ENCODE data around the gene PCDHGA3. TPM values are rescaled to one million over a fixed set of nuclear protein-coding genes. Genes with fewer than 3 reads are reported as not detected.

PCDHGA3 gene
- polyA plus RNA-seq, 1 of the 3 experiments (the other 2 are of a cell fraction): 0.33 TPM

- Histone ChIP-seq H3K4me2 (no peak overlapping the region), H3F3A (replicated peaks; ENCODE audit: insufficient read depth) (no peaks in the 10 kb centered on the region), H3K9me3 (no peaks in the 10 kb centered on the region), H3K27me3 (ENCODE audit: insufficient read depth) (no peaks in the 10 kb centered on the region), H3K27ac (ENCODE audit: low read depth in 2 of 2, low read length in 1 of 2) (no peak overlapping the region), H3K4me1 (ENCODE audit: control insufficient read depth in 1 of 2, insufficient read depth in 2 of 2, low read depth in 1 of 2, low read length in 1 of 2) (no peaks in the 10 kb centered on the region), H3K4me3 (ENCODE audit: low read depth in 2 of 2, low read length in 1 of 2) (no peak overlapping the region), H3K79me2 (ENCODE audit: insufficient read depth) (no peaks in the 10 kb centered on the region), H4K20me1 (ENCODE audit: insufficient read depth) (no peaks in the 10 kb centered on the region), H2AFZ (ENCODE audit: low read depth) (no peak overlapping the region), H3K9ac (no peak overlapping the region), H3K9me2 (no peaks in the 10 kb centered on the region), H3K36me3 (replicated peaks in 1 of 2; ENCODE audit: control insufficient read depth in 1 of 2, insufficient read depth in 2 of 2, low read length in 1 of 2) (no peaks in the 10 kb centered on the region)
- 40% methylated on average over 5 of the region's 5 CpGs for WGBS (ENCODE audit: low lambda C conversion rate)
- no peak for TF ChIP-seq MEF2A (IDR thresholded peaks at IDR 0.05; ENCODE audit: borderline replicate concordance, low read depth)
- TF ChIP-seq FOSL2 (IDR thresholded peaks at IDR 0.05; ENCODE audit: borderline replicate concordance, low read depth): no peak
- TF ChIP-seq EP300 (IDR thresholded peaks at IDR 0.05; ENCODE audit: borderline replicate concordance in 1 of 2, low read depth in 1 of 2, low read length in 1 of 2): no peak
- no peak for TF ChIP-seq YY1 (IDR thresholded peaks at IDR 0.05; ENCODE audit: low read depth)
- no peak for TF ChIP-seq TCF12 (IDR thresholded peaks at IDR 0.05)
- no peak for TF ChIP-seq GATA2 (CRISPR knock-in tag; IDR thresholded peaks at IDR 0.05)
- TF ChIP-seq USF1 (IDR thresholded peaks at IDR 0.05; ENCODE audit: borderline replicate concordance, low read depth): no peak
- no peak for TF ChIP-seq USF2 (IDR thresholded peaks at IDR 0.05; ENCODE audit: borderline replicate concordance, low read depth, low read length)
- no peak for TF ChIP-seq FOXJ3 (CRISPR knock-in tag; IDR thresholded peaks at IDR 0.05)
- no peak for TF ChIP-seq MAX (IDR thresholded peaks at IDR 0.05; ENCODE audit: low read depth)
- no peak for TF ChIP-seq GABPA (IDR thresholded peaks at IDR 0.05; ENCODE audit: low read depth)
- no peak for TF ChIP-seq FOXM1 (IDR thresholded peaks at IDR 0.05; ENCODE audit: low read depth)
- TF ChIP-seq SIN3A (IDR thresholded peaks at IDR 0.05; ENCODE audit: borderline replicate concordance, low read depth, low read length): no peak
- no peak for TF ChIP-seq MXI1 (IDR thresholded peaks at IDR 0.05; ENCODE audit: low read depth, low read length)
- TF ChIP-seq IRF3 (IDR thresholded peaks at IDR 0.05; ENCODE audit: low read depth, low read length): no peak
- TF ChIP-seq RCOR1 (IDR thresholded peaks at IDR 0.05; ENCODE audit: low read length): no peak
- no peak for TF ChIP-seq CHD2 (IDR thresholded peaks at IDR 0.05; ENCODE audit: low read length, partially characterized antibody)
- no peak for TF ChIP-seq CTCF (IDR thresholded peaks at IDR 0.05)
- ChIA-PET CTCF (interaction anchor here (0.6 to 1.7 kb wide), 6 partner anchors 9 to 211 kb away, joined by 3 to 8 read pairs (median 4); no protein-coding TSS in a partner anchor), POLR2A (no interaction called here)
- DNase-seq: no peak
These were observed 12.5 kb downstream of the PCDHGA3 start for GRCh38 chr5:141356133-141356532.

Data from SK-N-SH (cell line).